Measurements from ENCODE around the gene SMTNL2.

The SMTNL2 gene

DNA sequence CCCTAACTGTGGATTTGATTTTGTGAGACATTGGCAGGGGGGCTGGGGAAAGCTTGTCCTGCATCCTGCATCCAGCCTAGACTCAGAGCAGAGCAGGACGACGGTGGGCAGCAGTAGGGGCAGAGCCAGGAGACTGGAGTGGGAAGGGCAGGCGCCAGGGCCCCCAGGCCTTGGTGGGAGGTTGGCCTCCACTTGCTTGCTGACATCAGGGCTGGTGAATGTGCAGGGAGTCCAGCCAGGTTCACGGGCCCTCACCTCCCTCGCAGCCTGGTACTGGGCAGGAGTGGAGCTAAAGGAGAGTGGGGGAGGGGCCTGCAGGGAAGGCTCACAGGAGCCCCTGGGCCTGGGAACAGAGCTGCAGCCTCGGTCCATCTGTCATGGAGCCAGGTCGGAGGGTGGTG is 2.2 kb upstream of the SMTNL2 start:
- H3K9me2 ChIP-seq (ENCODE audit: low read depth, low read length): no peaks in the 10 kb centered on the region
- no peaks in the 10 kb centered on the region for H3K36me3 ChIP-seq (ENCODE audit: insufficient read depth, low read length)
- no peaks in the 10 kb centered on the region for H3K9me3 ChIP-seq (ENCODE audit: low read length)
- H3K9ac ChIP-seq (ENCODE audit: low read length): no peak overlapping the region
- TF ChIP-seq EZH2 (IDR thresholded peaks at IDR 0.05; ENCODE audit: borderline replicate concordance, low read length): no peak
- TF ChIP-seq, protein P1, sequence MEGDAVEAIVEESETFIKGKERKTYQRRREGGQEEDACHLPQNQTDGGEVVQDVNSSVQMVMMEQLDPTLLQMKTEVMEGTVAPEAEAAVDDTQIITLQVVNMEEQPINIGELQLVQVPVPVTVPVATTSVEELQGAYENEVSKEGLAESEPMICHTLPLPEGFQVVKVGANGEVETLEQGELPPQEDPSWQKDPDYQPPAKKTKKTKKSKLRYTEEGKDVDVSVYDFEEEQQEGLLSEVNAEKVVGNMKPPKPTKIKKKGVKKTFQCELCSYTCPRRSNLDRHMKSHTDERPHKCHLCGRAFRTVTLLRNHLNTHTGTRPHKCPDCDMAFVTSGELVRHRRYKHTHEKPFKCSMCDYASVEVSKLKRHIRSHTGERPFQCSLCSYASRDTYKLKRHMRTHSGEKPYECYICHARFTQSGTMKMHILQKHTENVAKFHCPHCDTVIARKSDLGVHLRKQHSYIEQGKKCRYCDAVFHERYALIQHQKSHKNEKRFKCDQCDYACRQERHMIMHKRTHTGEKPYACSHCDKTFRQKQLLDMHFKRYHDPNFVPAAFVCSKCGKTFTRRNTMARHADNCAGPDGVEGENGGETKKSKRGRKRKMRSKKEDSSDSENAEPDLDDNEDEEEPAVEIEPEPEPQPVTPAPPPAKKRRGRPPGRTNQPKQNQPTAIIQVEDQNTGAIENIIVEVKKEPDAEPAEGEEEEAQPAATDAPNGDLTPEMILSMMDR (IDR thresholded peaks at IDR 0.05; ENCODE audit: low read length): no peak
- no peaks in the 10 kb centered on the region for H3F3A ChIP-seq (ENCODE audit: insufficient read depth, low read length)
- H3K79me2 ChIP-seq (ENCODE audit: insufficient read depth, low read length): no peaks in the 10 kb centered on the region
- H3K27me3 ChIP-seq (ENCODE audit: insufficient read depth, low read length): peaks cover 5% of the 10 kb centered on the region; the same call in 1 of the 2 replicates
- H3K27ac ChIP-seq (ENCODE audit: low read depth, low read length, poor library complexity, severe bottlenecking): no peak overlapping the region
- no peaks in the 10 kb centered on the region for H3K4me1 ChIP-seq (ENCODE audit: insufficient read depth, low read length, severe bottlenecking)
- H4K20me1 ChIP-seq (ENCODE audit: insufficient read depth, low read length): no peaks in the 10 kb centered on the region
- no peak overlapping the region for H2AFZ ChIP-seq (ENCODE audit: low read length)
- H3K4me2 ChIP-seq (ENCODE audit: low read length): no peak overlapping the region
- no peak overlapping the region for H3K4me3 ChIP-seq (ENCODE audit: low read depth, low read length, poor library complexity, severe bottlenecking)

DNA sequence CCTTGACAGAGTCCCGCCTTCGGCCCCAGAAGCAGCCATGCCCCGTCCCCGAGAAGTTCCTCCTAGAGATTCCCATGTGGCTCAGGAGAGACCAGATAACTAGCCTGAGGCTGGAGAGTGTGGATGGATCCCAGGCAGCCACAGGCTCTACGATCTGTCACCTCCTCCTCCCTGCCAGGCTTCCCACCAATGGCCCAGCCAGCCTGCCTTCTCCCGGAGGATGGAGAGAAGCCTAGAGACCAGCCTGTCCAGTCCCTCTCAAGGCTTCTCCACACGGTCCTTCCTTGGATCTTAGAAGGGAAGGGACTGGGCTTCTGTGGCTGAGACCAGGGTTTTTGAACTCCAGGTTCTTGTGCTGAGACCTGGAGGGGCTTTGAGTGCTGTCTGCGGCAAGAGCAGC is 1.6 kb upstream of the SMTNL2 start:
- Histone ChIP-seq H3K36me3 (ENCODE audit: insufficient read depth, low read length) (no peaks in the 10 kb centered on the region), H3K9me3 (ENCODE audit: low read length) (no peaks in the 10 kb centered on the region), H3K4me2 (ENCODE audit: low read length) (no peak overlapping the region), H3K4me1 (ENCODE audit: insufficient read depth, low read length, severe bottlenecking) (no peaks in the 10 kb centered on the region), H3K4me3 (ENCODE audit: low read depth, low read length, poor library complexity, severe bottlenecking) (no peak overlapping the region), H2AFZ (ENCODE audit: low read length) (no peak overlapping the region), H3K27ac (ENCODE audit: low read depth, low read length, poor library complexity, severe bottlenecking) (no peak overlapping the region), H4K20me1 (ENCODE audit: insufficient read depth, low read length) (no peaks in the 10 kb centered on the region), H3K9ac (ENCODE audit: low read length) (no peak overlapping the region), H3K79me2 (ENCODE audit: insufficient read depth, low read length) (no peaks in the 10 kb centered on the region), H3F3A (ENCODE audit: insufficient read depth, low read length) (no peaks in the 10 kb centered on the region), H3K27me3 (ENCODE audit: insufficient read depth, low read length) (peaks cover 5% of the 10 kb centered on the region; the same call in 1 of the 2 replicates), H3K9me2 (ENCODE audit: low read depth, low read length) (no peaks in the 10 kb centered on the region)
- TF ChIP-seq, protein P1 (IDR thresholded peaks at IDR 0.05; ENCODE audit: low read length): no peak
- TF ChIP-seq EZH2 (IDR thresholded peaks at IDR 0.05; ENCODE audit: borderline replicate concordance, low read length): no peak

DNA sequence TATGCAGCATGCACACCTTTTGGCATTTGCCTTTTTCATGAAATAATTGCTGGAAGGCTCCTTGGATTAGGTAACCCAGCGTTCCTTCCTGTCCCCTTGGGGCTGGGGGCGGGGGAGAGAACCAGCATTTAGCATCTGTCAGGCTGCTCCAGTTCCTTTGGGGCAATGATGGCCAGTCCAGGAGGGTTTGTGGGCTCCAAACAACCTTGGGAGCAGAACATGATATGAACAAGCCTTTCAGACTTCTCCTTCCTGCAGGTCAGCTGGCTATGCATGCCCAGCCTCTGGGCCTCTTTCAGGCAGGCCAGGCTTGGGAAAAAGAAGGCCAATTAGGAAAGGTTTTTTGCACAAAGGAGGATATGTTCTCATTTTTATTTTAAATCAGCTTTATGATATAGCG is 1.1 kb upstream of the SMTNL2 start:
- Histone ChIP-seq H3K9me3 (ENCODE audit: low read length) (no peaks in the 10 kb centered on the region), H3K4me1 (ENCODE audit: insufficient read depth, low read length, severe bottlenecking) (no peaks in the 10 kb centered on the region), H3K4me2 (ENCODE audit: low read length) (no peak overlapping the region), H3K9ac (ENCODE audit: low read length) (no peak overlapping the region), H3K36me3 (ENCODE audit: insufficient read depth, low read length) (no peaks in the 10 kb centered on the region), H3K27me3 (ENCODE audit: insufficient read depth, low read length) (peaks cover 5% of the 10 kb centered on the region; the same call in 1 of the 2 replicates), H3K79me2 (ENCODE audit: insufficient read depth, low read length) (no peaks in the 10 kb centered on the region), H2AFZ (ENCODE audit: low read length) (no peak overlapping the region), H3K27ac (ENCODE audit: low read depth, low read length, poor library complexity, severe bottlenecking) (no peak overlapping the region), H4K20me1 (ENCODE audit: insufficient read depth, low read length) (no peaks in the 10 kb centered on the region), H3K4me3 (ENCODE audit: low read depth, low read length, poor library complexity, severe bottlenecking) (no peak overlapping the region), H3K9me2 (ENCODE audit: low read depth, low read length) (no peaks in the 10 kb centered on the region), H3F3A (ENCODE audit: insufficient read depth, low read length) (no peaks in the 10 kb centered on the region)
- TF ChIP-seq, protein P1 (IDR thresholded peaks at IDR 0.05; ENCODE audit: low read length): no peak
- TF ChIP-seq EZH2 (IDR thresholded peaks at IDR 0.05; ENCODE audit: borderline replicate concordance, low read length): no peak

Data from OCI-LY1 (cell line).